Pulmonary artery endothelial cell (primary cell): ENCODE measurements around the gene ZBTB12. TPM values are rescaled to one million over a fixed set of nuclear protein-coding genes. Genes with fewer than 3 reads are reported as not detected.
"Not testable (repeated sequence)": the region's sequence is repeated elsewhere in the genome, so short reads cannot be mapped to it uniquely, and the experiment has no call there.

Source experiments
- DNase-seq: peaks from one replicate; pipeline ENCODE4 v3.0.0-alpha.2; 2011; ENCODE audit warnings: low read depth, low spot score
- total RNA-seq: library from RNA; depleted of rRNA; stranded (reverse); fragments of >200 nt; gene quantifications from 2 replicates; pipeline ENCODE4 v1.2.3, GENCODE V29; 2014

ZBTB12 gene
- total RNA-seq, 1 donor from 2014 or later = 3.5 TPM

- no peak for DNase-seq
Measured at GRCh38 chr6:31922942-31923341, 21.1 kb upstream of the ZBTB12 start.

GRCh38 chr6:31920811-31921210, 18.9 kb upstream of the ZBTB12 start:
- DNase-seq = no peak

- no peak for DNase-seq
Measured at GRCh38 chr6:31919624-31920303, 17.9 kb upstream of the ZBTB12 start.

- no peak for DNase-seq
Measured at GRCh38 chr6:31918069-31918720, 16.3 kb upstream of the ZBTB12 start.

- no peak for DNase-seq
Measured at GRCh38 chr6:31915756-31916155, 13.9 kb upstream of the ZBTB12 start.

GRCh38 chr6:31915351-31915750, 13.5 kb upstream of the ZBTB12 start:
- no peak for DNase-seq

- no peak for DNase-seq
Measured at GRCh38 chr6:31911826-31912585, 10.1 kb upstream of the ZBTB12 start.

- DNase-seq = not testable (repeated sequence)
Measured at GRCh38 chr6:31909298-31909697, 7.4 kb upstream of the ZBTB12 start.

GRCh38 chr6:31908791-31909190, 6.9 kb upstream of the ZBTB12 start:
- DNase-seq = no peak

GRCh38 chr6:31908255-31908654, 6.4 kb upstream of the ZBTB12 start:
- DNase-seq = not testable (repeated sequence)

- no peak for DNase-seq
Measured at GRCh38 chr6:31907158-31907813, 5.4 kb upstream of the ZBTB12 start.

- DNase-seq = not testable (repeated sequence)
Measured at GRCh38 chr6:31906727-31907126, 4.8 kb upstream of the ZBTB12 start.

- DNase-seq = no peak
Measured at GRCh38 chr6:31906122-31906521, 4.2 kb upstream of the ZBTB12 start.

- no peak for DNase-seq
Measured at GRCh38 chr6:31905041-31905440, 3.2 kb upstream of the ZBTB12 start.

- no peak for DNase-seq
Measured at GRCh38 chr6:31903957-31904356, 2.1 kb upstream of the ZBTB12 start.

- no peak for DNase-seq
Measured at GRCh38 chr6:31901415-31901952, 402 bp downstream of the ZBTB12 start.

GRCh38 chr6:31900917-31901414, 920 bp downstream of the ZBTB12 start:
- DNase-seq = no peak

GRCh38 chr6:31899882-31900722, 1.8 kb downstream of the ZBTB12 start:
- DNase-seq = no peak

- no peak for DNase-seq
Measured at GRCh38 chr6:31899215-31899614, 2.7 kb downstream of the ZBTB12 start.

- DNase-seq = no peak
Measured at GRCh38 chr6:31898383-31899011, 3.4 kb downstream of the ZBTB12 start.
